B cell (primary cell): Measurements from ENCODE around the gene PRX. TPM values are rescaled to one million over a fixed set of nuclear protein-coding genes. Genes with fewer than 3 reads are reported as not detected.
A peak's percentile ranks its signal among the peaks of the same experiment; 100 is the strongest.

Experiments used
- ATAC-seq: fragments of 200-7000 bp; cut with Tn5 transposase; one replicate; pipeline ENCODE4 v1.10.0; 2021; ENCODE audit warnings: low read depth, mild to moderate bottlenecking, moderate number of reproducible peaks, moderate library complexity
- CTCF ChIA-PET: fragments of 350-600 bp; sonication (Branson Sonifier 250); formaldehyde crosslinking; loops from one replicate; lab custom pipeline; 2021; ENCODE audit warnings: antibody characterized with exemption, inconsistent platforms; lab: Charles Lee
- POLR2A ChIA-PET: fragments of 350-600 bp; sonication (Branson Sonifier 250); formaldehyde crosslinking; loops from one replicate; lab custom pipeline; 2021; ENCODE audit warnings: antibody characterized with exemption; lab: Charles Lee
- DNase-seq: peaks from one replicate; pipeline ENCODE4 v3.0.0; 2013
- H2AFZ ChIP-seq: 2 replicates; pipeline ENCODE4 v1.6.1; 2012; ENCODE audit warnings: mild to moderate bottlenecking, low read depth, low read length; ENCODE audit not compliant: insufficient read depth, poor library complexity, severe bottlenecking
- H3K27ac ChIP-seq, 2 donors: 1 replicate in 1 of 2; 2 replicates in 1 of 2; pipeline ENCODE4 v1.5.1; 2012 to 2013; ENCODE audit warnings: low read length in 2 of 2, mild to moderate bottlenecking in 2 of 2, moderate library complexity in 1 of 2
- H3K27me3 ChIP-seq, 4 experiments: fragments of 200-600 bp in 1 of 4; sonication (generic) in 1 of 4; replicated peaks in 1 of 4; 1 replicate in 2 of 4; 2 replicates in 2 of 4; pipeline versions ENCODE4 v1.6.1 to v1.7.0; 2013 to 2016; ENCODE audit warnings: low read length in 3 of 4, mild to moderate bottlenecking in 2 of 4, mixed read lengths in 1 of 4, moderate library complexity in 1 of 4; ENCODE audit not compliant: insufficient read depth in 4 of 4, control insufficient read depth in 3 of 4; ENCODE audit errors: control extremely low read depth in 1 of 4
- H3K36me3 ChIP-seq, 2 experiments: replicated peaks in 1 of 2; 1 replicate in 1 of 2; 2 replicates in 1 of 2; pipeline versions ENCODE4 v1.6.1 to v1.7.1; 2013; ENCODE audit warnings: low read length in 1 of 2; ENCODE audit not compliant: insufficient read depth in 2 of 2, control insufficient read depth in 1 of 2; ENCODE audit errors: control extremely low read depth in 1 of 2, extremely low read depth in 1 of 2
- H3K4me1 ChIP-seq, 2 donors: fragments of 200-600 bp in 1 of 2; sonication (generic) in 1 of 2; 1 replicate in 1 of 2; 2 replicates in 1 of 2; pipeline versions ENCODE4 v1.5.1 to v1.6.1; 2013 to 2017; ENCODE audit warnings: low read length in 2 of 2; ENCODE audit not compliant: control insufficient read depth in 2 of 2, insufficient read depth in 2 of 2
- H3K4me2 ChIP-seq: replicated peaks from 2 replicates; pipeline ENCODE3; 2012; ENCODE audit warnings: mild to moderate bottlenecking, low read depth, low read length; ENCODE audit not compliant: poor library complexity, severe bottlenecking
- H3K4me3 ChIP-seq, 5 experiments: fragments of 200-600 bp in 1 of 5; sonication (generic) in 1 of 5; 1 replicate in 3 of 5; 2 replicates in 2 of 5; pipeline versions ENCODE4 v1.5.1 to v1.7.0; 2011 to 2016; ENCODE audit warnings: low read length in 4 of 5, mild to moderate bottlenecking in 4 of 5, low read depth in 2 of 5, control low read depth in 1 of 5, moderate library complexity in 1 of 5; ENCODE audit not compliant: insufficient read depth in 1 of 5; ENCODE audit errors: control extremely low read depth in 1 of 5, extremely low read depth in 1 of 5
- H3K79me2 ChIP-seq: fragments of 200-600 bp; sonication (generic); one replicate; pipeline ENCODE4 v1.6.0; 2016; ENCODE audit warnings: low read length; ENCODE audit not compliant: control insufficient read depth, insufficient read depth
- H3K9ac ChIP-seq: fragments of 200-600 bp; sonication (generic); 2 replicates; pipeline ENCODE4 v1.6.1; 2017; ENCODE audit warnings: mild to moderate bottlenecking, low read length, moderate library complexity
- H3K9me3 ChIP-seq, 3 donors: one replicate each; pipeline versions ENCODE4 v1.6.1 to v1.7.1; 2013; ENCODE audit warnings: low read length in 2 of 3; ENCODE audit not compliant: control insufficient read depth in 2 of 3, insufficient read depth in 1 of 3; ENCODE audit errors: control extremely low read depth in 1 of 3
- H4K20me1 ChIP-seq: 2 replicates; pipeline ENCODE4 v1.6.0; 2012; ENCODE audit warnings: mild to moderate bottlenecking, low read length; ENCODE audit not compliant: insufficient read depth, control insufficient read depth, poor library complexity, severe bottlenecking
- H3K27ac Mint-ChIP-seq: one replicate; pipeline ENCODE4 v1.8.0; 2021; ENCODE audit warnings: mixed read lengths
- H3K27me3 Mint-ChIP-seq: one replicate; pipeline ENCODE4 v1.8.0; 2021; ENCODE audit warnings: mixed read lengths
- H3K4me1 Mint-ChIP-seq: one replicate; pipeline ENCODE4 v1.8.0; 2021; ENCODE audit warnings: mixed read lengths
- H3K4me3 Mint-ChIP-seq: one replicate; pipeline ENCODE4 v1.8.0; 2021; ENCODE audit warnings: mixed read lengths
- H3K9me3 Mint-ChIP-seq: one replicate; pipeline ENCODE4 v1.8.0; 2022; ENCODE audit warnings: mixed read lengths; ENCODE audit not compliant: insufficient read depth
- EZH2 ChIP-seq: IDR thresholded peaks from 2 replicates; pipeline ENCODE4 v1.6.1; 2012; ENCODE audit warnings: borderline replicate concordance, low read depth, mild to moderate bottlenecking, moderate library complexity, low read length; ENCODE audit not compliant: insufficient read depth, poor library complexity, severe bottlenecking
- WGBS: methylation state at CpG from one replicate; pipeline ENCODE4 v1.1.5; 2013; ENCODE audit warnings: missing lambda C conversion rate; ENCODE audit not compliant: insufficient coverage; 5-methylcytosine and 5-hydroxymethylcytosine counted together
- intact Hi-C: fragments of 100-400 bp; cut with micrococcal nuclease; formaldehyde crosslinking; loops from one replicate; pipeline ENCODE4 v1.10.0; 2022
- polyA plus RNA-seq: library from polyadenylated mRNA; depleted of rRNA; stranded (reverse); fragments of >200 nt; gene quantifications from 2 replicates; pipeline ENCODE4 v1.2.3, GENCODE V29; 2012
- total RNA-seq, 2 donors: library from RNA; stranded (reverse); fragments of 120-200 nt in 1 of 2; gene quantifications; 1 replicate in 1 of 2; 2 replicates in 1 of 2; pipeline versions ENCODE4 v1.2.3 to v1.2.4, GENCODE V29; 2013 to 2022
- TF ChIP-seq, protein P1 (sequence below): fragments of 200-600 bp; IDR thresholded peaks from one replicate; pipeline ENCODE4 v1.8.0; 2022; ENCODE audit warnings: antibody characterized with exemption, mild to moderate bottlenecking

Gene PRX
- total and polyA plus RNA-seq, 2 donors (not counting 1 experiment from before 2014, with no cell fraction given) = 1.1 to 2.5 TPM

DNA sequence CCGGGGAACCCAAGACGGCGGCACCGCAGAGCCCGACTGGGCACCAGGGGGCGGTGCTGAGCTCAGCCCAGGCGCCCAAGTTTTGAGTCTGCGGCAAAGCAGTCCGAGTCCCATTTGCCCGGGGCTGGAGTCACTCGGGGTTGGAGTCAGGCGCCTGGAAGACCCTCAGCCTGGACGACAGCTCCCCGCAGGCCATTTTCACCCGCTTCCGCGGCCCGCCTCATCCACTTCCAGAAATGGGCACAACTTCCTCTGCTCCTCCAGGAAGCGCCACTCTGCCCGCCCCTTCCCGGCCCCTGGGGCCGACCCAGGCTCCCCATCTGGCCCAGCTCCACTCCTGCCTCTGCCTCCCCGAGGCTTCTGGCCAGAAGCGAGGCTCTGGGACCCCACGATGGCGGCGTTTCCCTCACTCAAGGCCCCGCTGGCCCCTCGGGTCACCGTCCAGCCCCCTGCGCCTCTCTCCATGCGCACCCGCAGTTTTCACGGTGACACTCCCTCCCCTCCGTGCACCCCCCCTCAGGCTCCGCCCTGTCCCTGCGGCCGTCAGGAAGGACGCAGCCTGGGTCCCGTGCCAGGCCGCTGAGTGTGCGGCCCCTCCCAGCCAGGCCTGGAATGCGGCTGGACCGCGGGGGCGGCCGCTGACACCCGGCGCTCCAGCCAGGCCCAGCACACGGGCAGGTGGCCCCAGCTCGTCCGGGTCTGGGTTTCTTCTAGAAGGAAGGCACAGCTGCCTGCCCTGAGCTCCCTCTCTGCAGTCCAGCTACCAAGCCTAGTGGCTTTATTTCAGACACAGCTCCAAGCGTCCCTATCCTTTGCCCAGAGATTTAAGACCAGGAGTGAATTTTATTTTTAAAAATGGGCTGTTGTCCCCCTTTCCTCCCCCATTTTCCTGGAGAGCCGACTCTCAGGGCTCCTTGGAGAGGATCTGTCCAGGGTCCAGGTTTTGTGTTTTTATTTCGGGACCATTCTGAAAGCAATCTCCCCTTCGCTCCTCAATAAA, 7.9 kb upstream of the PRX start:
- CTCF ChIA-PET = interaction anchor here (0.6 to 9.5 kb wide), 39 partner anchors 8 to 1984 kb away, joined by 3 to 87 read pairs (median 4); partner anchors contain the start of genes BLVRB, PRX, PSMC4 and SERTAD3
- peak overlapping the region; percentile 86 for H3K4me3 Mint-ChIP-seq
- peak; percentile 50 for ATAC-seq

More for the DNA sequence above, 7.9 kb upstream of the PRX start:
- Histone ChIP-seq H3K27ac (peak overlapping the region; percentile 81 to 88), H3K9ac (peak overlapping the region; percentile 79), H3K4me1 (peaks cover 15 to 29% of the 10 kb centered on the region in 2 donors), H2AFZ (peak overlapping the region; percentile 82), H3K4me3 (peak overlapping the region; percentile 48 to 95 (median 87)), H3K36me3 (peaks cover 0 to 9% of the 10 kb centered on the region in 2 experiments), H3K79me2 (peaks cover 26% of the 10 kb centered on the region), H3K4me2 (peak overlapping the region; percentile 95), H4K20me1 (no peaks in the 10 kb centered on the region), H3K9me3 (no peaks in the 10 kb centered on the region), H3K27me3 (no peaks in the 10 kb centered on the region)
- H3K27me3 Mint-ChIP-seq = no peaks in the 10 kb centered on the region
- peak; percentile 85 for DNase-seq
- no peak for TF ChIP-seq EZH2
- TF ChIP-seq, protein P1, sequence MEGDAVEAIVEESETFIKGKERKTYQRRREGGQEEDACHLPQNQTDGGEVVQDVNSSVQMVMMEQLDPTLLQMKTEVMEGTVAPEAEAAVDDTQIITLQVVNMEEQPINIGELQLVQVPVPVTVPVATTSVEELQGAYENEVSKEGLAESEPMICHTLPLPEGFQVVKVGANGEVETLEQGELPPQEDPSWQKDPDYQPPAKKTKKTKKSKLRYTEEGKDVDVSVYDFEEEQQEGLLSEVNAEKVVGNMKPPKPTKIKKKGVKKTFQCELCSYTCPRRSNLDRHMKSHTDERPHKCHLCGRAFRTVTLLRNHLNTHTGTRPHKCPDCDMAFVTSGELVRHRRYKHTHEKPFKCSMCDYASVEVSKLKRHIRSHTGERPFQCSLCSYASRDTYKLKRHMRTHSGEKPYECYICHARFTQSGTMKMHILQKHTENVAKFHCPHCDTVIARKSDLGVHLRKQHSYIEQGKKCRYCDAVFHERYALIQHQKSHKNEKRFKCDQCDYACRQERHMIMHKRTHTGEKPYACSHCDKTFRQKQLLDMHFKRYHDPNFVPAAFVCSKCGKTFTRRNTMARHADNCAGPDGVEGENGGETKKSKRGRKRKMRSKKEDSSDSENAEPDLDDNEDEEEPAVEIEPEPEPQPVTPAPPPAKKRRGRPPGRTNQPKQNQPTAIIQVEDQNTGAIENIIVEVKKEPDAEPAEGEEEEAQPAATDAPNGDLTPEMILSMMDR = peak; percentile 96
- intact Hi-C loops = loop anchor here (1.0 to 2.0 kb wide), 7 partner anchors 12 to 150 kb away; partner anchors contain the start of genes BLVRB and SERTAD3
- POLR2A ChIA-PET = interaction anchor here (0.7 to 2.3 kb wide), 12 partner anchors 10 to 1003 kb away, joined by 3 to 32 read pairs (median 4); partner anchors contain the start of genes BLVRB and SERTAD3
- no peaks in the 10 kb centered on the region for H3K9me3 Mint-ChIP-seq
- H3K4me1 Mint-ChIP-seq = peaks cover 30% of the 10 kb centered on the region
- 3% methylated on average over 54 of the region's 56 CpGs for WGBS
- peak overlapping the region; percentile 85 for H3K27ac Mint-ChIP-seq
